CD14-positive monocyte (primary cell): ENCODE results near the gene ABCA7. TPM values are rescaled to one million over a fixed set of nuclear protein-coding genes. Genes with fewer than 3 reads are reported as not detected.

ENCODE experiments used
- DNase-seq, 3 donors: peaks; one replicate each; pipeline ENCODE4 v3.0.0-alpha.2; 2011 to 2022
- H2AFZ ChIP-seq: 2 replicates; pipeline ENCODE4 v1.6.0; 2012; ENCODE audit warnings: mild to moderate bottlenecking, low read depth, low read length, inconsistent platforms; ENCODE audit not compliant: insufficient read depth, poor library complexity, severe bottlenecking
- H3K27ac ChIP-seq, 2 donors: 1 replicate in 1 of 2; 2 replicates in 1 of 2; pipeline ENCODE4 v1.5.1; 2012 to 2013; ENCODE audit warnings: low read length in 2 of 2, control low read depth in 1 of 2, inconsistent platforms in 1 of 2, low read depth in 1 of 2, mild to moderate bottlenecking in 1 of 2
- H3K27me3 ChIP-seq, 2 donors: one replicate each; pipeline versions ENCODE4 v1.6.0 to v1.6.1; 2011 to 2013; ENCODE audit warnings: low read length in 2 of 2; ENCODE audit not compliant: control insufficient read depth in 2 of 2, insufficient read depth in 2 of 2
- H3K36me3 ChIP-seq, 2 donors: replicated peaks in 1 of 2; 1 replicate in 1 of 2; 2 replicates in 1 of 2; pipeline versions ENCODE4 v1.5.1 to v1.6.1; 2012 to 2013; ENCODE audit warnings: low read length in 2 of 2, control low read depth in 1 of 2, inconsistent platforms in 1 of 2, mild to moderate bottlenecking in 1 of 2; ENCODE audit not compliant: insufficient read depth in 2 of 2, control insufficient read depth in 1 of 2
- H3K4me1 ChIP-seq, 2 donors: 1 replicate in 1 of 2; 2 replicates in 1 of 2; pipeline versions ENCODE4 v1.5.1 to v1.6.1; 2012 to 2013; ENCODE audit warnings: low read length in 2 of 2, control low read depth in 1 of 2, inconsistent platforms in 1 of 2, mild to moderate bottlenecking in 1 of 2, moderate library complexity in 1 of 2; ENCODE audit not compliant: insufficient read depth in 2 of 2, control insufficient read depth in 1 of 2
- H3K4me2 ChIP-seq: replicated peaks from 2 replicates; pipeline ENCODE3; 2012; ENCODE audit warnings: low read length, moderate library complexity, mild to moderate bottlenecking; ENCODE audit not compliant: poor library complexity, severe bottlenecking; ENCODE audit errors: extremely low read depth
- H3K4me3 ChIP-seq, 3 experiments: fragments of 200-600 bp in 1 of 3; sonication (generic) in 1 of 3; replicated peaks in 1 of 3; 1 replicate in 2 of 3; 2 replicates in 1 of 3; pipeline ENCODE4 v1.5.1; 2011 to 2013; ENCODE audit warnings: low read length in 3 of 3, mild to moderate bottlenecking in 3 of 3, control low read depth in 2 of 3, low read depth in 2 of 3, inconsistent platforms in 1 of 3, moderate library complexity in 1 of 3
- H3K79me2 ChIP-seq: 2 replicates; pipeline ENCODE4 v1.6.0; 2012; ENCODE audit warnings: mild to moderate bottlenecking, control low read depth, inconsistent platforms, low read length, moderate library complexity; ENCODE audit not compliant: insufficient read depth
- H3K9ac ChIP-seq: 2 replicates; pipeline ENCODE4 v1.6.0; 2017; ENCODE audit warnings: low read length, mild to moderate bottlenecking; ENCODE audit not compliant: insufficient read depth, poor library complexity, severe bottlenecking
- H3K9me3 ChIP-seq, 2 donors: replicated peaks in 1 of 2; 1 replicate in 1 of 2; 2 replicates in 1 of 2; pipeline versions ENCODE4 v1.5.1 to v1.6.1; 2012 to 2013; ENCODE audit warnings: low read length in 2 of 2, control low read depth in 1 of 2; ENCODE audit not compliant: control insufficient read depth in 1 of 2, insufficient read depth in 1 of 2
- H4K20me1 ChIP-seq: 2 replicates; pipeline ENCODE4 v1.6.0; 2012; ENCODE audit warnings: mild to moderate bottlenecking, low read length, control low read depth, moderate library complexity; ENCODE audit not compliant: insufficient read depth
- H3K27ac Mint-ChIP-seq, 7 donors: one replicate each; pipeline ENCODE4 v1.8.0; 2020; ENCODE audit warnings: mild to moderate bottlenecking in 7 of 7, mixed read lengths in 7 of 7, moderate library complexity in 6 of 7, inconsistent platforms in 2 of 7
- H3K27me3 Mint-ChIP-seq, 3 donors: one replicate each; pipeline ENCODE4 v1.8.0; 2021 to 2022; ENCODE audit warnings: low read depth in 3 of 3, mild to moderate bottlenecking in 3 of 3, mixed read lengths in 3 of 3, moderate library complexity in 3 of 3, inconsistent platforms in 1 of 3
- H3K36me3 Mint-ChIP-seq, 2 donors: one replicate each; pipeline ENCODE4 v1.8.0; 2020; ENCODE audit warnings: mixed read lengths in 2 of 2, inconsistent platforms in 1 of 2, mild to moderate bottlenecking in 1 of 2
- H3K4me1 Mint-ChIP-seq: one replicate; pipeline ENCODE4 v1.8.0; 2020; ENCODE audit warnings: mild to moderate bottlenecking, mixed read lengths
- H3K4me3 Mint-ChIP-seq, 2 donors: one replicate each; pipeline ENCODE4 v1.8.0; 2020; ENCODE audit warnings: mild to moderate bottlenecking in 2 of 2, mixed read lengths in 2 of 2, moderate library complexity in 1 of 2
- H3K9me3 Mint-ChIP-seq, 7 donors: one replicate each; pipeline ENCODE4 v1.8.0; 2020 to 2022; ENCODE audit warnings: mixed read lengths in 7 of 7, mild to moderate bottlenecking in 6 of 7, moderate library complexity in 6 of 7, inconsistent platforms in 2 of 7
- WGBS: methylation state at CpG from one replicate; pipeline ENCODE4 v1.1.5; 2013; ENCODE audit warnings: missing lambda C conversion rate; ENCODE audit not compliant: insufficient coverage; 5-methylcytosine and 5-hydroxymethylcytosine counted together
- intact Hi-C, 2 donors: fragments of 100-400 bp; cut with micrococcal nuclease; formaldehyde crosslinking; loops; one replicate each; pipeline versions ENCODE4 v1.15.0 to v1.15.1; 2023
- polyA plus RNA-seq, 3 donors: library from polyadenylated mRNA; depleted of rRNA in 1 of 3; unstranded in 2 of 3; stranded (reverse) in 1 of 3; fragments of 300-500 nt in 2 of 3; fragments of >200 nt in 1 of 3; fragmentation: Illumina TruSeq in 2 of 3; gene quantifications; 1 replicate in 2 of 3; 2 replicates in 1 of 3; pipeline ENCODE4 v1.2.3, GENCODE V29; 2012 to 2021
- TF ChIP-seq, protein P1 (sequence below): fragments of 200-600 bp; IDR thresholded peaks from one replicate; pipeline ENCODE4 v1.8.0; 2022; ENCODE audit warnings: antibody characterized with exemption, mild to moderate bottlenecking

ABCA7 gene
- polyA plus RNA-seq, 3 donors, result 1.7 to 104 (median 7.8) TPM

DNA sequence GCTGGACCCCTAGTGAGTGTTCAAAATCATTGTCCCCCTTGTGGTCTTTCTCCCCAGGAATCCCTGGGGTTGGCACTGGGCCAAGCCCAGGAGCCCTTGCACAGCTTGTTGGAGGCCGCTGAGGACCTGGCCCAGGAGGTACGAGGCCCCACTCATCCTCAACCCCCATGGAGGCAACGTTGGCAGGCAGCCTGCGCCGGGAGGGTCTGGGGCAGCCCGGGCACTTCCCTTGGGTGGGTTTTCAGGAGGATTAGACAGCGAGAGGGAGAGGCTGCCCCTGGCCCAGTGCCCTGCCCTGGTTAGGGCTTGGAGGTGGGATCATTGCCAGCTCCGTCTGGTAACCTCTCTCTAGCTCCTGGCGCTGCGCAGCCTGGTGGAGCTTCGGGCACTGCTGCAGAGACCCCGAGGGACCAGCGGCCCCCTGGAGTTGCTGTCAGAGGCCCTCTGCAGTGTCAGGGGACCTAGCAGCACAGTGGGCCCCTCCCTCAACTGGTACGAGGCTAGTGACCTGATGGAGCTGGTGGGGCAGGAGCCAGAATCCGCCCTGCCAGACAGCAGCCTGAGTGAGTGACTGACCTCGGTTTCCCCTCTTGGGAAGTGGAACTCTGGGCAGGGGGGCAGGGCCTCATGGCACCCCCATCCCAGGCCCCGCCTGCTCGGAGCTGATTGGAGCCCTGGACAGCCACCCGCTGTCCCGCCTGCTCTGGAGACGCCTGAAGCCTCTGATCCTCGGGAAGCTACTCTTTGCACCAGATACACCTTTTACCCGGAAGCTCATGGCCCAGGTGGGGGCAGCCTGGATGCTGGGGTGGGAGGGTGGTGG is 3.0 kb downstream of the ABCA7 start:
- Mint-ChIP-seq H3K9me3 (peaks cover 0 to under 1% (median 0%) of the 10 kb centered on the region in 7 donors), H3K27me3 (peaks cover 0 to 1% (median 1%) of the 10 kb centered on the region in 3 donors), H3K4me3 (no peak overlapping the region), H3K36me3 (peaks cover 24 to 35% of the 10 kb centered on the region in 2 donors), H3K27ac (no peak overlapping the region), H3K4me1 (peaks cover 35% of the 10 kb centered on the region)
- Histone ChIP-seq H2AFZ (no peak overlapping the region), H3K4me3 (no peak overlapping the region), H3K27ac (no peak overlapping the region), H3K36me3 (peaks cover 35 to 50% of the 10 kb centered on the region in 2 donors), H3K79me2 (peaks cover 32% of the 10 kb centered on the region), H3K4me2 (no peak overlapping the region), H3K27me3 (no peaks in the 10 kb centered on the region), H3K4me1 (peaks cover 39 to 53% of the 10 kb centered on the region in 2 donors), H4K20me1 (peaks cover 43% of the 10 kb centered on the region), H3K9ac (no peak overlapping the region), H3K9me3 (no peaks in the 10 kb centered on the region)
- no peak for DNase-seq
- intact Hi-C loops, result loop anchor here in 1 of 2 donors (5.0 kb wide), 1 partner anchor 34 kb away; no protein-coding TSS in a partner anchor
- whole genome bisulfite sequencing, result 94% methylated on average over 18 of the region's 23 CpGs
- TF ChIP-seq, protein P1, sequence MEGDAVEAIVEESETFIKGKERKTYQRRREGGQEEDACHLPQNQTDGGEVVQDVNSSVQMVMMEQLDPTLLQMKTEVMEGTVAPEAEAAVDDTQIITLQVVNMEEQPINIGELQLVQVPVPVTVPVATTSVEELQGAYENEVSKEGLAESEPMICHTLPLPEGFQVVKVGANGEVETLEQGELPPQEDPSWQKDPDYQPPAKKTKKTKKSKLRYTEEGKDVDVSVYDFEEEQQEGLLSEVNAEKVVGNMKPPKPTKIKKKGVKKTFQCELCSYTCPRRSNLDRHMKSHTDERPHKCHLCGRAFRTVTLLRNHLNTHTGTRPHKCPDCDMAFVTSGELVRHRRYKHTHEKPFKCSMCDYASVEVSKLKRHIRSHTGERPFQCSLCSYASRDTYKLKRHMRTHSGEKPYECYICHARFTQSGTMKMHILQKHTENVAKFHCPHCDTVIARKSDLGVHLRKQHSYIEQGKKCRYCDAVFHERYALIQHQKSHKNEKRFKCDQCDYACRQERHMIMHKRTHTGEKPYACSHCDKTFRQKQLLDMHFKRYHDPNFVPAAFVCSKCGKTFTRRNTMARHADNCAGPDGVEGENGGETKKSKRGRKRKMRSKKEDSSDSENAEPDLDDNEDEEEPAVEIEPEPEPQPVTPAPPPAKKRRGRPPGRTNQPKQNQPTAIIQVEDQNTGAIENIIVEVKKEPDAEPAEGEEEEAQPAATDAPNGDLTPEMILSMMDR, result no peak

DNA sequence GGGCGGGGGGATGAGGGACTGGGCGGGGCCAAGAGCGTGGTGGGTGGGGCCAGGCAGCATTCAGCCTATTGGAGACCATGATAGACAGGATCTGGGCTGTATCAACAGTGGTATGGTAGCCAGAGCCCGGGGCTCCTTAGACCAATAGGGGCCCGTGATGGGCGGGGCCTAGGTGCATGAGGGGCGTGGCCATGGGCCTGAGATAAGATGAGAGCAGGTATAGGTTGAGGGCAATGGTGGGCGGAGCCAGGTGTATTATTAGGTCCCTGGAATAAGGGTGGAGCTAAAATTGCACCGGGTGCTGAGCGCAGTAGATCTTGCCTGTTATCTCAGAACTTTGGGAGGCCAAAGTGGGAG is 5.3 kb downstream of the ABCA7 start:
- Histone ChIP-seq H3K27me3 (no peaks in the 10 kb centered on the region), H4K20me1 (peaks cover 48% of the 10 kb centered on the region), H2AFZ (no peak overlapping the region), H3K4me1 (peaks cover 20 to 29% of the 10 kb centered on the region in 2 donors), H3K9ac (no peak overlapping the region), H3K4me3 (no peak overlapping the region), H3K36me3 (peaks cover 35 to 56% of the 10 kb centered on the region in 2 donors), H3K79me2 (peaks cover 25% of the 10 kb centered on the region), H3K9me3 (no peaks in the 10 kb centered on the region), H3K4me2 (no peak overlapping the region), H3K27ac (no peak overlapping the region)
- 96% methylated on average over 6 of the region's 10 CpGs for WGBS
- Mint-ChIP-seq H3K27me3 (peaks cover 0 to 1% (median 1%) of the 10 kb centered on the region in 3 donors), H3K4me1 (peaks cover 14% of the 10 kb centered on the region), H3K27ac (no peak overlapping the region), H3K9me3 (no peaks in the 10 kb centered on the region), H3K4me3 (no peak overlapping the region), H3K36me3 (peaks cover 24 to 39% of the 10 kb centered on the region in 2 donors)
- TF ChIP-seq, protein P1, result no peak
- DNase-seq, result peak in 1 of 3 donors; percentile 52
- intact Hi-C loops, result no loop called here
